NCI-H2227 (cell line): ENCODE results near the gene AOPEP.

Experiments
- DNase-seq: peaks from one replicate; lab custom pipeline; 2025; ENCODE audit not compliant: unreplicated experiment; lab: John Stamatoyannopoulos, UW

Gene AOPEP

GRCh38 chr9:95053611-95054570 lies 327.4 kb downstream of the AOPEP start:
- DNase-seq, result no peak

- DNase-seq, result no peak
Observed at GRCh38 chr9:95055334-95055850, 328.9 kb downstream of the AOPEP start.

- peak; percentile 5 for DNase-seq
Observed at GRCh38 chr9:95055851-95056551, 329.5 kb downstream of the AOPEP start.

DNA sequence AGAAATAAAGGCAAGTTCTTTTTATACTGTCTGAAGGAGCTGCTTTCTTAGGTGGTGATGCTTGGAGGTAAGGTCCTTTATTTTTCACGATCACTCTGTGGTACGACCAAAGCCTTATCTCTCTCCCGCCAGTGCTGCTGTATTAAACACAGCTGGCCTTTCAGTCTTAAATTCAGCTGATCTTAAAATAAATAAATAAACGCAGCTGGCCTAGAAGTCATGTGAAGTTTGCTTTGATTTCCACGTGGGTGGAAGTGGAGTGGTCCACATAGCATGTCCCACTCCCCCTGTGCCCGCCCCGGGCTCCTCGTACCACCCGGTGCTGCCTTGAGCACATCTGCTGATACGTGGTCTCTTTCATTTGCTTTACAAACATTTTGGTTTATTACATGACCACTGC lies 330.6 kb downstream of the AOPEP start:
- no peak for DNase-seq

- DNase-seq, result no peak
Observed at GRCh38 chr9:95058121-95058785, 331.8 kb downstream of the AOPEP start.

DNA sequence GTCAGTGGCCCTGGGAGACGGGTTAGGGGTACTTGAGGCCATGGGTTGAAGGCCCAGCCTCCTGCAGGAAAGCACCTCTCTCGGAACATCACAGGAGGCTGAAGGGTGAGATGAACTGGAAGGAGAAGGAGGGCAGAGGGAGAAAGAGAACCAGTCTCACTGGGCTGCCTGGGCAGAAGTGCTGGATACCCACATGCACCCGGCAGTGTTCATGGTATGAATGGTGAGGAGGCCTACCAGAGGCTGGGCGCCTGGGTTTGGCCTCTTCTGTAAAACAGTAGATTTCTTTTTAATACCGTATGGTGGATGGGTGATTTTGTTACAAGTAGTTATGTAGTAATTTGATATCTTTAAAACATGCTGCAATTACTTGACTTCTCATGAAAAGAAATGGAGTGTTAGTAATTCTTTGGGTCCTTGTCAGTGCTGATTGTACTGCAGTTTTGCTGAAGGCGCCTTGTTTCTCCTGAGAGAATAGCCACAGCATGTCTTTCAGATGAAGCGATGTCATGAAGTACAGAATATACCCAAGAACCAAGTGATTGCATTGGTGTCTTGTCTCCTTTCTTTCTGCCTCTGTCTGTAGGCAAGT lies 332.4 kb downstream of the AOPEP start:
- DNase-seq, result no peak

DNA sequence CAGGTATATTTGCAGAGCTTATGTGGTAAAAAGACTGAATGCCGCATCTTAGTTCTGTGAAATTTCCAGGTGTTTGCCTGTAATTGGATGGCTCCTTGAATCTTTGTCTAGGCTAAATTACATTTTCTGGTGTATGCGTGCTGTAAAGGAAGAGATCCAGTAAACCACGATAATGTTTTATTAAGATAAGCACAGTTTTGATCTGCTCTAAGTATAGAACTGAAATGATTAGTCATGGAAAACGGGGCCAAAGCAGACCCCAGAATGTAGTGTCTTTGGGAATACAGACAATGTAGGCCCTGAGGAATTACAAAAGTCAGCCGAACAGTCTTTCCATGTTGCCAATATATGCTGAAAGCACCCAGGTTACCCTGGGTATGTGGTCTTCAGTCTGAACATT lies 333.7 kb downstream of the AOPEP start:
- DNase-seq, result no peak

GRCh38 chr9:95060916-95061315 lies 334.4 kb downstream of the AOPEP start:
- DNase-seq, result no peak

DNA sequence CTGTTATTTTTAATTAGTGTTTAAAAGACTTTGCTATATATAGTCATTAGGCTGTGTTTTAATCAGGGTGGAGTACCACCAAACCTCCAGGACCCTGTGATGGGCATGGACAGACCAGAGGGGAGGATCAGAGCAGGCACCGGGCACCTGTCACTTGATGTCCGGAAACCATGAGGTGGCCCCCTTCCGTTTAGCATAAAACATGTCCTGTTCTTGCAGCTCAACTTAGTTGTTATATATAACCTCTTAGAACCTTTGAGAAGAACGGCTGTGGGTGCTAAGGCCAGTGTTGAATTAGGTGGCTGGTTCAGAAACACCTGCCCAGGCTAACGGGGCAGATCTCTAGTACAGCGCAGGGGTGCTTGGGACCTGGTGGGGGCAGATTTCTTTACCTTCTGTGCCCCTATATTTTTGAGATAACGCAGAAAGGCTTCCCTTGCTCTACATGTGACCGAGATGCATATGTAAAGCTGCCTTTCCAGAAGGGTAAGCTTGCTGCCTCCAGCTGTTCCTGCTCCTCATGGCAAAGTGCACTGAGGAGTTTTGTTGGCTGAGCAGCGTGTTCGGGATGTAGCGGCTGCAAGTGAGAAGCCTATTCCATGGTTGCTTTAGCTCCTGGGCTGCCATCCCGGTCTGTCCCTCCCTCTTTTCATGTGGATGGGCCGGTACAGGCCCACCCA lies 335.6 kb downstream of the AOPEP start:
- DNase-seq, result no peak

DNA sequence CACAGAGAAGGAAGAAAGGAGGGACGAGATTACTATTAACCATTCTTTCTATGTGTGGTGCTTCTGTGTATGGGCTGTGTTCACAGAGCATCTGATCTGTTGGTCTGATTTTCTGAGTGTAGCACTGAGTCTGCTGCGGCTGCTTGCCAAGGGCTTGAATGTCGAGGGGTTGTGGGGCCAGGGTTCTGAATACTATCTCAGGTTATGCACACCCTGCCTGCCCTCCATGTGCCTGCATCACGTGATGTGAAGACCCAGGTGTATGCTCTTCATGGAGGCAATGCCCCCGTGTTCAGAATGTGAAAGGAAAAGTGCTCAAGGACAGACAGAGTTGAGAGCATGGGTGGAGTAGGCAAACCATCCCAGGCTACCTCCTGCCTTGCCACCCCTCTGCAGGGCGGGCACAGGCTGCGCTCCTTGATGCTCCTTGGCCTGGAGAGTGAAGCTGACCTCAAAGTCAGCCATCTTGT lies 336.1 kb downstream of the AOPEP start:
- no peak for DNase-seq

GRCh38 chr9:95063300-95063699 lies 336.8 kb downstream of the AOPEP start:
- DNase-seq, result no peak

DNA sequence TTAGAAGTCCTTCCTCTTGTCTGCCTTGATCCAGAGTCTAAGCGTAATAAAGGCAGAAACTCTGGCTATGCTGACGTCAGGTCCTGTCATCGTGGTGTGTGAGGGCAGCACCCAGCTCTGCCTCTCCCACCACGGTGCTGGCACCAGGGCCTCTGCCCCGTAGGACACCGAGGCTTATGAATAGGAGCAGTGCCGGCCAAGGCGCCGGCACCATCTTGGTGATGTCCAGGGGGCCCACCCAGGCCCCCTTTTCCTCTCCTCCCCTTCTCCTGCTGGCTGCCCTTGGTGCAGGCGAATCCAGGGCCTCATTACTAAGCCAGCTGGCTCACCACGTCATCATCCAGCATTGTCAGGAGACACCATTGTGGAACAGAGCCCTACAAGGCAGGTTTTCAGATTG lies 338.7 kb downstream of the AOPEP start:
- no peak for DNase-seq

DNA sequence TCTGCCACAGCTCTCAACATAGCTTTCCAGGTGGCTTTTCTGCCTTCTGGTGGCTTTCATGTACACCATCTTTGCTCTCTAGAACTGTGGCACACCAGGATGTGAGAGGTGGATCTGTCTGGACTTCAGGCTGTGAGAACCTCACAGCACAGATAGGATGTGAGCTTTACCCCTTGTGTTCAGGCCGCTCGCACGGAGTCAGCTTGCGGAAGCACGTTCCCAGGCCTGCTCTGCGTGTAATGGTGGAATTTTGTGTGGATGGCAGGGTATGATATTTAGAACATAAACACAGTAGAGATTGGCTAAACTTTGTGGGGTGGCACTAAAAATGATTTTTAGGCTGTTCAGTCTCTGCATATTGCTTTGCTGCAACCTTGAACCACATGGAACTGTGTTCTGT lies 340.6 kb downstream of the AOPEP start:
- DNase-seq, result no peak

- DNase-seq, result no peak
Observed at GRCh38 chr9:95067897-95068296, 341.4 kb downstream of the AOPEP start.

DNA sequence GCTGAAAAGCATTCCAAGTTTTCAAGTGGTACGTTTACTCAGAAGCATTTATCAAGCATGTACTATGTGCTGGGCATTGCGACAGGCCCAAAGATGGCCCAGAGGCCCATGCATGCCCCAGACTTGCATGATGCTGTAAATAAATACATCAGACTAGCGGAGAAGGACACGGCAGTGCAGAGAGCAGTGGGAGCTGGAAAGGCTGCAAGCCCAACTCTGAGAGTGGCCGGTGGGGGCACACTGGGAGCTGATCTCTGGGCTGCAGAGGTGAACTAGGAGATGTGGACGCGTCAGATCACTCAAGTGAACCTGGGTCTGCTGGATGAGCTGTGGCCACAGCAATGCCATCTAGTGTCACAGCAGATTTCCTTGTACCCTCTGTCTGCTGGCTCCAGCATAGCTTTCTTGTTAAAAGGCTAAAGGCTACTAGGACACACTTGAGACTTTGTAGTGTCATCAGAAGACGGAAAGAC lies 344.1 kb downstream of the AOPEP start:
- no peak for DNase-seq

DNA sequence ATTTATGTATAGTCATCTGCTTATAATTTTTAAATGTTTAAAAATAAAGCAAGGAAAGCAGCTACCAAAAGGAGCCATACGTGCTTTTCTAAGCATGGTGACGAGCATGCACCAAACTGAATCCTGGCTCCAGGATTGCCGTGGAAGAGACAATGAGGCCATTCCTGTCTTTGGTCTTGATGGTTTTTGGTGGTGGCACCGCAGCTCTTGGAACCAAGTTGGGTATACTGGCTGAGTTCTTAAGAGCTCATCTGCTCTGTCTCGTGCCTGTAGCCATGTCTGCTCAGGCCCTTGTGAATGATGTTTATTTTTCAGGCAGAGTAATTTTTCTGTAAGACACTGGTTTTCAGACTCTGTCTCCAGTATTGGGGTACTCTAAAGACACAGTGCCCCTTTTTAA lies 345.0 kb downstream of the AOPEP start:
- no peak for DNase-seq

- no peak for DNase-seq
Observed at GRCh38 chr9:95071925-95072324, 345.4 kb downstream of the AOPEP start.

- DNase-seq, result no peak
Observed at GRCh38 chr9:95073042-95073607, 346.6 kb downstream of the AOPEP start.

GRCh38 chr9:95073918-95074317 lies 347.4 kb downstream of the AOPEP start:
- DNase-seq, result no peak

DNA sequence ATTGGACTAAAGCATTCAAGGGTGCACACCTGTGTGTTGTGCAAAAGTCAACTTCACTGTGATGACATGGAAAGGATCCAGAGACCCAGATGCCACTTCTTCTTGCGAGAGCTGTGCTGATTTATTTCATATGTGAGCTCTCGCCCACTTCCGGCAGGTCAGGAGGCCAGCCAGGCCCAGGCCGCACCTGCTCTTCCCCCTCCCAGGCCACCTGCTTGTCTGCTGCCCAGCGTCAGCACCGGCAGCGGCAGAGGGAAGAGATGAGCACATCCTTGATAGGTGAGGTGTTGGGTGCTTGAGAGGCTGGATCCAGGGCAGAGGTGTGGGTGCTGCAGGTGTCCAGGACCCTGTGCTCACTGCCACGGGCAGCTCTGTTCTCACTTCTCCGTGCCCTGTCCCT lies 348.1 kb downstream of the AOPEP start:
- no peak for DNase-seq
